ENCODE data around the gene VEGFA.

Gene VEGFA

GRCh38 chr6:43773980-43774775, 4.2 kb downstream of the VEGFA start:
- no peak for DNase-seq

- peak; percentile 96 for DNase-seq
These were observed 4.9 kb downstream of the VEGFA start for GRCh38 chr6:43774776-43775534.

- no peak for DNase-seq
These were observed 5.5 kb downstream of the VEGFA start for GRCh38 chr6:43775535-43775885.

DNA sequence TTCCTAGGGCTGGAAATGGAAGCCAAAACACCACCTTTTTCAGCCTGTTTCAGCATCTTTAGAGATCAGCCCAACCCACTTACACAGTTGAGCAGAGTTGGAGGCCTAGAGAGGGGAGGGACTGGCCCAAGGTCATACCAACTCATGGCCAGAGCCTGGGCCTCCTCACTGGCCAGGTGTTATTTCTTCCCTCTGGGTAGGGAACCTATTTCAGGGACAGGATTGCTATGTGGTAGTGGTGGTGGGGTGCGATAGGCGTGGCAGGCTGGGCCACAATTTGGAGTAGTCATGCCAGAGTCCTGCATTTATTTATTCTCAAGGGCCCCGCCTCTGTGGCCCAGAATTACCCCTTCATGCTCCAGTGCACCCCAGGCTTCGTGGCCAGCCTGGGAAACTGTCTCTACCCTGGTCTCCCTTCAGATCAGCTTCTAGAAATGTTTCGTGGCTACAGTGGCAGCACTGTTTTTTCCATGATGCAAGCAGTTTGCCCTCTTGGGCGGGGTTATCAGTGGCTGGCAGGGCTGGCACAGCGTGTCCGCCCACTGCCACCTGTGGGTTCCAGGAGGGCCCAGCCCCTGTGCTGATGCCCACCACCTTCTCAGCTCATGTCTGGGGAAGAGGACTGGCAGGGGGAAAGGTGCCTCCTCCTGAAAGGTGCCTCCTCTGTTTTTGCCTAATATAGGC, 6.2 kb downstream of the VEGFA start:
- peak; percentile 72 for DNase-seq

GRCh38 chr6:43776799-43777776, 7.1 kb downstream of the VEGFA start:
- DNase-seq, result no peak

DNA sequence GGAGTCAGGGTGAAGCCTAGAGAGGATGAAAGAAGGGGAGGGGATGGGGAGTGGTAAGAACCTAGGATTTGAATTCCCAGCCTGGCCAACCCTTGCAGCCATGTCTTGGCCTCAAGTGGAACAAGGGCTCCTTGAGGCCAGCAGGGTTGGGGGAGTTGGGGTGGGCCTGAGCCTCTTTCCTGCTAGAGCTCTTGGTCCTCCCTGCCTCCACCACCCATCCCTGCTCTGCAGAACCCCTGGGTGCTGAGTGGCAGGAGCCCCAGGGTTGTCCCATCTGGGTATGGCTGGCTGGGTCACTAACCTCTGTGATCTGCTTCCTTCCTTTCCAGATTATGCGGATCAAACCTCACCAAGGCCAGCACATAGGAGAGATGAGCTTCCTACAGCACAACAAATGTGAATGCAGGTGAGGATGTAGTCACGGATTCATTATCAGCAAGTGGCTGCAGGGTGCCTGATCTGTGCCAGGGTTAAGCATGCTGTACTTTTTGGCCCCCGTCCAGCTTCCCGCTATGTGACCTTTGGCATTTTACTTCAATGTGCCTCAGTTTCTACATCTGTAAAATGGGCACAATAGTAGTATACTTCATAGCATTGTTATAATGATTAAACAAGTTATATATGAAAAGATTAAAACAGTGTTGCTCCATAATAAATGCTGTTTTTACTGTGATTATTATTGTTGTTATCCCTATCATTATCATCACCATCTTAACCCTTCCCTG, 8.3 kb downstream of the VEGFA start:
- no peak for DNase-seq

DNA sequence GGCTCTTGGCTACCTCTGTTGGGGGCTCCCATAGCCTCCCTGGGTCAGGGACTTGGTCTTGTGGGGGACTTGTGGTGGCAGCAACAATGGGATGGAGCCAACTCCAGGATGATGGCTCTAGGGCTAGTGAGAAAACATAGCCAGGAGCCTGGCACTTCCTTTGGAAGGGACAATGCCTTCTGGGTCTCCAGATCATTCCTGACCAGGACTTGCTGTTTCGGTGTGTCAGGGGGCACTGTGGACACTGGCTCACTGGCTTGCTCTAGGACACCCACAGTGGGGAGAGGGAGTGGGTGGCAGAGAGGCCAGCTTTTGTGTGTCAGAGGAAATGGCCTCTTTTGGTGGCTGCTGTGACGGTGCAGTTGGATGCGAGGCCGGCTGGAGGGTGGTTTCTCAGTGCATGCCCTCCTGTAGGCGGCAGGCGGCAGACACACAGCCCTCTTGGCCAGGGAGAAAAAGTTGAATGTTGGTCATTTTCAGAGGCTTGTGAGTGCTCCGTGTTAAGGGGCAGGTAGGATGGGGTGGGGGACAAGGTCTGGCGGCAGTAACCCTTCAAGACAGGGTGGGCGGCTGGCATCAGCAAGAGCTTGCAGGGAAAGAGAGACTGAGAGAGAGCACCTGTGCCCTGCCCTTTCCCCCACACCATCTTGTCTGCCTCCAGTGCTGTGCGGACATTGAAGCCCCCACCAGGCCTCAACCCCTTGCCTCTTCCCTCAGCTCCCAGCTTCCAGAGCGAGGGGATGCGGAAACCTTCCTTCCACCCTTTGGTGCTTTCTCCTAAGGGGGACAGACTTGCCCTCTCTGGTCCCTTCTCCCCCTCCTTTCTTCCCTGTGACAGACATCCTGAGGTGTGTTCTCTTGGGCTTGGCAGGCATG, 9.2 kb downstream of the VEGFA start:
- no peak for DNase-seq

DNA sequence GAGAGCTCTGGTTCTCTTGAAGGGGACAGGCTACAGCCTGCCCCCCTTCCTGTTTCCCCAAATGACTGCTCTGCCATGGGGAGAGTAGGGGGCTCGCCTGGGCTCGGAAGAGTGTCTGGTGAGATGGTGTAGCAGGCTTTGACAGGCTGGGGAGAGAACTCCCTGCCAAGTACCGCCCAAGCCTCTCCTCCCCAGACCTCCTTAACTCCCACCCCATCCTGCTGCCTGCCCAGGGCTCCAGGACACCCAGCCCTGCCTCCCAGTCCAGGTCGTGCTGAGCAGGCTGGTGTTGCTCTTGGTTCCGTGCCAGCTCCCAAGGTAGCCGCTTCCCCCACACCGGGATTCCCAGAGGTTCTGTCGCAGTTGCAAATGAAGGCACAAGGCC, 9.8 kb downstream of the VEGFA start:
- no peak for DNase-seq

GRCh38 chr6:43780293-43780692, 10.3 kb downstream of the VEGFA start:
- no peak for DNase-seq

- DNase-seq, result no peak
These were observed 11.2 kb downstream of the VEGFA start for GRCh38 chr6:43780941-43781928.

- no peak for DNase-seq
These were observed 12.1 kb downstream of the VEGFA start for GRCh38 chr6:43781941-43782704.

DNA sequence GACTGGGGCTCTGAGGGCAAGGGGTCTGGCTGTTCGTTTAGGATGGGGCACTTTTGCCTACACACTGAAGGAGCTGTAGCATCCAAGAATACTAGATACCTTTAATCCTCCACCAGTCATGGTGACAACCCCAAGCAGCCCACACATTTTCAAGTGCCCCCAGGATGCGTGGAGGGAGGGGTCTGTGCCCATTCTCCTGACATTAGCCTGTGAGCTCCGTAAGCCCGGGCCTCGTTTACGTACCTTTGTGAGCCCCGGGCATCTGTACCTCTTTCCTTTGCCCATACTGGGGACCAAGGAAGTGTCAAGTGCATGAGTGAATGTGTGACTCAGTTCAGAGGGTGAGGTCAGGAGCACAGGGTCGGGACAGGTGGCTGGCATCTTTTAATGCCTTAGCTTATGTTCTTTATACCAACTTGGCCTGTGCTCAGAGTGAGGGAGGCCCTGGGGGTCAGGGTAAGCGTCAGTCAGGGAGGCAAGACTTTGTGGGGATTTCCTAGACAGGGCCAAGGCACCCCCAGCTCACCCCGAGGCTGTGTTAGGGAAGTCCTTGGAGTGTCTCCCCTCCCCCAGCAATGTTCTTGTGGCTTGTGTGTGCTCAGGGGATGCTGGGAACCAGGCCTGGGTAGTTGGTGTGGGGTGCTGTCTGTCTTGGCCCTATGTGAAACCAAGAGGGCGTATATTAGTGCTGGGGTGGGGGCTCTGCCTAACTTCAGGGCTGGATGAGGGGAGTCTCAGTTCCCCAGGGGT, 12.9 kb downstream of the VEGFA start:
- DNase-seq, result no peak

DNA sequence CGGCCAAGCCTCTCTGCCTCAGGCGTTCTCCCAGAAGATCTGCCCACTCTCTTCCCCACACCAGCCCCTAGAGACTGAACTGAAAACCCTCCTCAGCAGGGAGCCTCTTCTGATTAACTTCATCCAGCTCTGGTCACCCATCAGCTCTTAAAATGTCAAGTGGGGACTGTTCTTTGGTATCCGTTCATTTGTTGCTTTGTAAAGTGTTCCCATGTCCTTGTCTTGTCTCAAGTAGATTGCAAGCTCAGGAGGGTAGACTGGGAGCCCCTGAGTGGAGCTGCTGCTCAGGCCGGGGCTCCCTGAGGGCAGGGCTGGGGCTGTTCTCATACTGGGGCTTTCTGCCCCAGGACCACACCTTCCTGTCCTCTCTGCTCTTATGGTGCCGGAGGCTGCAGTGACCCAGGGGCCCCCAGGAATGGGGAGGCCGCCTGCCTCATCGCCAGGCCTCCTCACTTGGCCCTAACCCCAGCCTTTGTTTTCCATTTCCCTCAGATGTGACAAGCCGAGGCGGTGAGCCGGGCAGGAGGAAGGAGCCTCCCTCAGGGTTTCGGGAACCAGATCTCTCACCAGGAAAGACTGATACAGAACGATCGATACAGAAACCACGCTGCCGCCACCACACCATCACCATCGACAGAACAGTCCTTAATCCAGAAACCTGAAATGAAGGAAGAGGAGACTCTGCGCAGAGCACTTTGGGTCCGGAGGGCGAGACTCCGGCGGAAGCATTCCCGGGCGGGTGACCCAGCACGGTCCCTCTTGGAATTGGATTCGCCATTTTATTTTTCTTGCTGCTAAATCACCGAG, 14.2 kb downstream of the VEGFA start:
- no peak for DNase-seq

- DNase-seq, result no peak
These were observed 15.3 kb downstream of the VEGFA start for GRCh38 chr6:43785220-43785752.

- DNase-seq, result no peak
These were observed 15.9 kb downstream of the VEGFA start for GRCh38 chr6:43785904-43786303.

DNA sequence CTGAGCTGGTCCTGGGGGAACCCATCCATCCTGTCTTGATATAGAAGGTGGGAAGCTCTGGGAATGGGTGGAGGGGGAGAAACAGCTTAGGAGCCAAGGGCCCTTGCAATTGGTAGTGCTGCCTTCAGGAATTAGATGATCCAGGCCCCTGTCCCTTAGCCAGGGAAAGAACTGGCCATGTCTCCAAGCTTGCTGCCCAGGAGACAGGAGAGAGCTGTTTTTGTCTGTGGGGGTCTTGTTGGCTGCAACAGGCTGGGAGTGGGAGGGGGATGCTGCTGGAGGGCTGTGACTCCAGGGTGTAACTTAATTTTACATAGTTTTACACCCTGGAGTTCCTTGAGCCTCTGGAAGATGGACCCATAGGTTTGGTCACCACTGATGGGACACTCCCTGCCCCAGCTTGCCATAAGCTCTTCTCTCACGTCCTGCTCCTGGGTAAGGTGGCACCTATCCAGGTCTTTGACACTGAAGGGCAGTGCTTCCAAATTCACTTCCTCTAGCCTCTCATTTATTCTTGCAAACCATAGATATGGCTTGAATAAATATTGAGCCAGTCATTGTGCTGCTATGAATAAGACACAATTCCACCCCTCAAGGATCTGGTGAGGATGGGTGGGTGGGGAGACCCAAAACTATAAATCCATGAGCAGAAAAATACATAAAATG, 16.8 kb downstream of the VEGFA start:
- peak; percentile 45 for DNase-seq

Measured in hematopoietic multipotent progenitor cell treated with erythropoietin and hydrocortisone succinate and interleukin-3 and kit ligand, for 6 days (in vitro differentiated cells).